NB4 (cell line): ENCODE measurements around the gene PSME4.

Experiments
- MYC ChIP-seq: IDR thresholded peaks from 2 replicates; pipeline ENCODE4 v1.6.1; 2011; ENCODE audit warnings: low read depth, low read length
- POLR2A ChIP-seq: IDR thresholded peaks from 2 replicates; pipeline ENCODE4 v1.6.1; 2011; ENCODE audit warnings: mild to moderate bottlenecking; ENCODE audit not compliant: insufficient read length; ENCODE audit errors: extremely low read depth
- TF ChIP-seq, protein P1 (sequence below): IDR thresholded peaks from one replicate; pipeline ENCODE4 v1.5.1; 2012; ENCODE audit warnings: low read depth, low read length

DNA sequence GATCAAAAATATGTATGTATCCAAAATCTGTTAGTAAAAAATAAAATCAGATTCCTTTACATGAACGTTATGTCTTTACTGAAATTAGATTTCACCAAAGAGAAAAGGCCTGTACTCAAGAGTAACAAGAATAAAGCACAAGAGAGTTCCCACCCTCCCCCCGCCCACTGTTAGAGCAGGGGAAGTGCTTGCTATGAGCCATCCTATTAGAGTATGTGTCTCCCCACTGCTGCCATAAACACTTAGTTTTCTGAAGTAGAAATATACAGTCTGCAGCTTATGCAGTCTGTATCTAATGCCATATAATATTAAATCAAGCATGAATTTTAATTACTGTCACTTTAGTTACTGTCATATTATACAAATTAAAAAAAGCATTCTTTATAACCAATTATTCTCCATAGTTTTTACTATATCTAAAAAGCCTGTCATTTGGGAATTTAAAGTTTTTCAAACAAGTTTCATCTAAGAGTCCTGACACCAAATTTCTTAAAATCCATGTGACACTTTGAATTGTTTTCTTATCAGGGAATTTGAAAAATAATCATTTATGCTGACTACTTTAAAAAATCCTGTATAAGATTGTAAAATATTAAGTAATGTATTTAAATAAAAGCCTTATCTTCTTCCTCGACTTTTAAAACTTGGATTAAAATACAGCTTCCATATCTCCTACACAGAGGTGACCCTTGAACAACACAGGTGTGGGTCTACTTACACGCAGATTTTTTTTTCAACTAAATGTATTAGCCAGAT lies 59.2 kb downstream of the PSME4 start:
- TF ChIP-seq, protein P1, sequence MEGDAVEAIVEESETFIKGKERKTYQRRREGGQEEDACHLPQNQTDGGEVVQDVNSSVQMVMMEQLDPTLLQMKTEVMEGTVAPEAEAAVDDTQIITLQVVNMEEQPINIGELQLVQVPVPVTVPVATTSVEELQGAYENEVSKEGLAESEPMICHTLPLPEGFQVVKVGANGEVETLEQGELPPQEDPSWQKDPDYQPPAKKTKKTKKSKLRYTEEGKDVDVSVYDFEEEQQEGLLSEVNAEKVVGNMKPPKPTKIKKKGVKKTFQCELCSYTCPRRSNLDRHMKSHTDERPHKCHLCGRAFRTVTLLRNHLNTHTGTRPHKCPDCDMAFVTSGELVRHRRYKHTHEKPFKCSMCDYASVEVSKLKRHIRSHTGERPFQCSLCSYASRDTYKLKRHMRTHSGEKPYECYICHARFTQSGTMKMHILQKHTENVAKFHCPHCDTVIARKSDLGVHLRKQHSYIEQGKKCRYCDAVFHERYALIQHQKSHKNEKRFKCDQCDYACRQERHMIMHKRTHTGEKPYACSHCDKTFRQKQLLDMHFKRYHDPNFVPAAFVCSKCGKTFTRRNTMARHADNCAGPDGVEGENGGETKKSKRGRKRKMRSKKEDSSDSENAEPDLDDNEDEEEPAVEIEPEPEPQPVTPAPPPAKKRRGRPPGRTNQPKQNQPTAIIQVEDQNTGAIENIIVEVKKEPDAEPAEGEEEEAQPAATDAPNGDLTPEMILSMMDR = no peak
- TF ChIP-seq MYC = no peak
- no peak for TF ChIP-seq POLR2A
